ENCODE measurements around the gene KCNV2. TPM values are rescaled to one million over a fixed set of nuclear protein-coding genes. Genes with fewer than 3 reads are reported as not detected.
A peak's percentile ranks its signal among the peaks of the same experiment; 100 is the strongest.

Gene KCNV2
- total RNA-seq, 1 donor from 2014 or later, result not detected

DNA sequence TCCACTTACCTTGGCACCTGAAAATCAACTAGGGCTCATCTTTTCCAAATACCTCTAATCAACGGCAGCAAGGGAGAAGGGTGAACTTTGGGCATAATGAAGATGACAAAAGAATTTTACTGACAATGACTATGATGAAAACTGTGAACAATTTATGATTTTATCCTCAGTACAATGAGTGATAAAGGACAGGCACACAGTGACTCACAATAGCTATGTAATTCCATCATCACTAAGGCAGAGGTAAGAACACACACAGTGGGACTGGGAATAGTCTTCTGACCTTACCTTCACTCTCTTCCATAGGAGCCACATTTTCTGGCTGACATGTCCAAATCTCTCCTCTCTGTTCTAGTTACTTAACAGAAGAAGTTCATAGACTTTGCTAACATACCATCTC is 26.1 kb upstream of the KCNV2 start:
- Mint-ChIP-seq H3K9me3 (ENCODE audit: low read depth) (no peaks in the 10 kb centered on the region), H3K4me1 (ENCODE audit: low read depth) (peaks cover 8% of the 10 kb centered on the region), H3K27me3 (ENCODE audit: low read depth) (no peaks in the 10 kb centered on the region), H3K27ac (ENCODE audit: unreplicated experiment) (no peak overlapping the region), H3K36me3 (ENCODE audit: low read depth) (no peaks in the 10 kb centered on the region), H3K4me3 (ENCODE audit: unreplicated experiment) (no peak overlapping the region)
- TF ChIP-seq, protein P1, sequence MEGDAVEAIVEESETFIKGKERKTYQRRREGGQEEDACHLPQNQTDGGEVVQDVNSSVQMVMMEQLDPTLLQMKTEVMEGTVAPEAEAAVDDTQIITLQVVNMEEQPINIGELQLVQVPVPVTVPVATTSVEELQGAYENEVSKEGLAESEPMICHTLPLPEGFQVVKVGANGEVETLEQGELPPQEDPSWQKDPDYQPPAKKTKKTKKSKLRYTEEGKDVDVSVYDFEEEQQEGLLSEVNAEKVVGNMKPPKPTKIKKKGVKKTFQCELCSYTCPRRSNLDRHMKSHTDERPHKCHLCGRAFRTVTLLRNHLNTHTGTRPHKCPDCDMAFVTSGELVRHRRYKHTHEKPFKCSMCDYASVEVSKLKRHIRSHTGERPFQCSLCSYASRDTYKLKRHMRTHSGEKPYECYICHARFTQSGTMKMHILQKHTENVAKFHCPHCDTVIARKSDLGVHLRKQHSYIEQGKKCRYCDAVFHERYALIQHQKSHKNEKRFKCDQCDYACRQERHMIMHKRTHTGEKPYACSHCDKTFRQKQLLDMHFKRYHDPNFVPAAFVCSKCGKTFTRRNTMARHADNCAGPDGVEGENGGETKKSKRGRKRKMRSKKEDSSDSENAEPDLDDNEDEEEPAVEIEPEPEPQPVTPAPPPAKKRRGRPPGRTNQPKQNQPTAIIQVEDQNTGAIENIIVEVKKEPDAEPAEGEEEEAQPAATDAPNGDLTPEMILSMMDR (IDR thresholded peaks at IDR 0.05), result no peak
- DNase-seq (ENCODE audit: low spot score), result no peak

DNA sequence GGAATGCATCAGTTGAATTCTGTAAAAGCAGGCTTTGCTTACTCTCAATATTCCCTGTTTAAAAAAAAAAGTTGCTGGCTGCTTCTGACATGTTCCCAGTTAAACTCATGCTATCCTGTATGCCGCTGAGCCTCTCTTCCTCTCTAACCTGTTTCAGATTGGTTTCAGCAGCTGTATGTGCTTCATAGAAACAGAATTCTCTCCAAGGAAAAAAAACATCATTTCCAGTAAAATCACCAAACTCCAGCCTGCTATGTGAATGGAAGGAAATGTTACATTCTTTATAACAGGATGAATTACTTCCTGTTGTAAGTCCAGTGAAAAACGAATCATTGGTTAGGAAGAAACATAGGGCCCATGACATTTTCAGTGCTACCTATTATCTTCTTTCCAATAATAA is 25.7 kb upstream of the KCNV2 start:
- no peak overlapping the region for H3K4me3 Mint-ChIP-seq (ENCODE audit: unreplicated experiment)
- TF ChIP-seq, protein P1 (IDR thresholded peaks at IDR 0.05), result no peak
- no peak for DNase-seq (ENCODE audit: low spot score)
- no peaks in the 10 kb centered on the region for H3K27me3 Mint-ChIP-seq (ENCODE audit: low read depth)
- H3K27ac Mint-ChIP-seq (ENCODE audit: unreplicated experiment), result peak overlapping the region; percentile 29
- peaks cover 8% of the 10 kb centered on the region for H3K4me1 Mint-ChIP-seq (ENCODE audit: low read depth)
- no peaks in the 10 kb centered on the region for H3K36me3 Mint-ChIP-seq (ENCODE audit: low read depth)
- H3K9me3 Mint-ChIP-seq (ENCODE audit: low read depth), result no peaks in the 10 kb centered on the region

DNA sequence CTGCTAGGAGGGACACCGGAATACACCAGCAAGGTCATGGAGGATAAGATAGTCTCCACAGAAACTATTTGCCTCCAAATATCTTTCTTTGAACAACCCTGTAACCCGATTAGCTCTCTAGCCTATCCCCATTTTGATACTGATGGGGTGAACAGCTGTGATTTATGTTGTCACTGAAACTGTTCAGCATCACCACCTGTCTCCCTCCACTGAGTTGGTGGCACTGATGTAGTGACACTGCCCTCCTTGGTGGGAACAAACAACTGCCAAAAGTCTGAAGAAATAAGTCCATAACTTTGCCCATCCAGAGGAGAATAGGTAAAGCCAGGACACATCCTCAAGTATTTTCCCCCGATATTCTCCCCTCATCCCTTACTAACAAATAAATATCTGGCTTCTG is 24.3 kb upstream of the KCNV2 start:
- Mint-ChIP-seq H3K36me3 (ENCODE audit: low read depth) (no peaks in the 10 kb centered on the region), H3K27ac (ENCODE audit: unreplicated experiment) (no peak overlapping the region), H3K4me3 (ENCODE audit: unreplicated experiment) (no peak overlapping the region), H3K27me3 (ENCODE audit: low read depth) (no peaks in the 10 kb centered on the region), H3K9me3 (ENCODE audit: low read depth) (no peaks in the 10 kb centered on the region), H3K4me1 (ENCODE audit: low read depth) (peaks cover 8% of the 10 kb centered on the region)
- TF ChIP-seq, protein P1 (IDR thresholded peaks at IDR 0.05), result no peak
- no peak for DNase-seq (ENCODE audit: low spot score)

- Mint-ChIP-seq H3K36me3 (ENCODE audit: low read depth) (no peaks in the 10 kb centered on the region), H3K9me3 (ENCODE audit: low read depth) (no peaks in the 10 kb centered on the region), H3K4me3 (ENCODE audit: unreplicated experiment) (no peak overlapping the region), H3K27me3 (ENCODE audit: low read depth) (no peaks in the 10 kb centered on the region), H3K27ac (ENCODE audit: unreplicated experiment) (no peak overlapping the region), H3K4me1 (ENCODE audit: low read depth) (no peaks in the 10 kb centered on the region)
- TF ChIP-seq, protein P1 (IDR thresholded peaks at IDR 0.05), result no peak
- DNase-seq (ENCODE audit: low spot score), result no peak
Observed at GRCh38 chr9:2697492-2697891, 19.8 kb upstream of the KCNV2 start.

GRCh38 chr9:2700398-2700797 is 16.9 kb upstream of the KCNV2 start:
- DNase-seq (ENCODE audit: low spot score), result no peak
- Mint-ChIP-seq H3K36me3 (ENCODE audit: low read depth) (no peaks in the 10 kb centered on the region), H3K4me3 (ENCODE audit: unreplicated experiment) (no peak overlapping the region), H3K27ac (ENCODE audit: unreplicated experiment) (no peak overlapping the region), H3K9me3 (ENCODE audit: low read depth) (no peaks in the 10 kb centered on the region), H3K4me1 (ENCODE audit: low read depth) (no peaks in the 10 kb centered on the region), H3K27me3 (ENCODE audit: low read depth) (no peaks in the 10 kb centered on the region)
- TF ChIP-seq, protein P1 (IDR thresholded peaks at IDR 0.05), result no peak

Data from chondrocyte (in vitro differentiated cells).